K562 treated with DMSO at 1 percent for 4 hours (cell line): Measurements from ENCODE around the gene DHX15. TPM values are rescaled to one million over a fixed set of nuclear protein-coding genes. Genes with fewer than 3 reads are reported as not detected.

Source experiments
- total RNA-seq: library from RNA; unstranded; fragments of 300-600 nt; gene quantifications from 2 replicates; pipeline ENCODE4 v1.2.3, GENCODE V29; 2022; ENCODE audit not compliant: insufficient read depth

The DHX15 gene
- 62.4 and 79.8 TPM in 2 replicates for total RNA-seq

GRCh38 chr4:24584211-24584850 lies at the start of gene DHX15:
DHX15 (minus strand) TSS chr4:24584554; CDS start chr4:24584393, 161 bp downstream.

Other genes starting within 250 kb of the DHX15 start
- not detected in 2 replicates for gene SOD3, start 211.0 kb upstream of the DHX15 start, total RNA-seq